ENCODE results near the gene RBM14. TPM values are rescaled to one million over a fixed set of nuclear protein-coding genes. Genes with fewer than 3 reads are reported as not detected.

Gene RBM14
- total and polyA plus RNA-seq, 2 of the 4 experiments (the other 2 are of a cell fraction) = 9.3 to 31.1 TPM

- H3K27ac ChIP-seq (ENCODE audit: insufficient read depth, low read length) = no peak overlapping the region
- no peaks in the 10 kb centered on the region for H3K9me1 ChIP-seq (ENCODE audit: insufficient read depth, low read length)
- TF ChIP-seq MXI1 (IDR thresholded peaks at IDR 0.05; ENCODE audit: borderline replicate concordance, low read depth, low read length) = no peak
- TF ChIP-seq, protein P1, sequence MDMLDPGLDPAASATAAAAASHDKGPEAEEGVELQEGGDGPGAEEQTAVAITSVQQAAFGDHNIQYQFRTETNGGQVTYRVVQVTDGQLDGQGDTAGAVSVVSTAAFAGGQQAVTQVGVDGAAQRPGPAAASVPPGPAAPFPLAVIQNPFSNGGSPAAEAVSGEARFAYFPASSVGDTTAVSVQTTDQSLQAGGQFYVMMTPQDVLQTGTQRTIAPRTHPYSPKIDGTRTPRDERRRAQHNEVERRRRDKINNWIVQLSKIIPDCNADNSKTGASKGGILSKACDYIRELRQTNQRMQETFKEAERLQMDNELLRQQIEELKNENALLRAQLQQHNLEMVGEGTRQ (IDR thresholded peaks at IDR 0.05; ENCODE audit: low read depth, low read length) = no peak
- TF ChIP-seq, protein P2, sequence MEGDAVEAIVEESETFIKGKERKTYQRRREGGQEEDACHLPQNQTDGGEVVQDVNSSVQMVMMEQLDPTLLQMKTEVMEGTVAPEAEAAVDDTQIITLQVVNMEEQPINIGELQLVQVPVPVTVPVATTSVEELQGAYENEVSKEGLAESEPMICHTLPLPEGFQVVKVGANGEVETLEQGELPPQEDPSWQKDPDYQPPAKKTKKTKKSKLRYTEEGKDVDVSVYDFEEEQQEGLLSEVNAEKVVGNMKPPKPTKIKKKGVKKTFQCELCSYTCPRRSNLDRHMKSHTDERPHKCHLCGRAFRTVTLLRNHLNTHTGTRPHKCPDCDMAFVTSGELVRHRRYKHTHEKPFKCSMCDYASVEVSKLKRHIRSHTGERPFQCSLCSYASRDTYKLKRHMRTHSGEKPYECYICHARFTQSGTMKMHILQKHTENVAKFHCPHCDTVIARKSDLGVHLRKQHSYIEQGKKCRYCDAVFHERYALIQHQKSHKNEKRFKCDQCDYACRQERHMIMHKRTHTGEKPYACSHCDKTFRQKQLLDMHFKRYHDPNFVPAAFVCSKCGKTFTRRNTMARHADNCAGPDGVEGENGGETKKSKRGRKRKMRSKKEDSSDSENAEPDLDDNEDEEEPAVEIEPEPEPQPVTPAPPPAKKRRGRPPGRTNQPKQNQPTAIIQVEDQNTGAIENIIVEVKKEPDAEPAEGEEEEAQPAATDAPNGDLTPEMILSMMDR (conservative IDR thresholded peaks at IDR 0.05; ENCODE audit: low read depth, low read length) = no peak
- no peak for TF ChIP-seq SMC3 (IDR thresholded peaks at IDR 0.05; ENCODE audit: low read depth, low read length)
- TF ChIP-seq RFX5 (IDR thresholded peaks at IDR 0.05; ENCODE audit: low read depth, low read length) = no peak
- TF ChIP-seq BHLHE40 (IDR thresholded peaks at IDR 0.05; ENCODE audit: low read depth, low read length) = no peak
- TF ChIP-seq RAD21 (IDR thresholded peaks at IDR 0.05; ENCODE audit: low read length) = no peak
- TF ChIP-seq, protein P3, sequence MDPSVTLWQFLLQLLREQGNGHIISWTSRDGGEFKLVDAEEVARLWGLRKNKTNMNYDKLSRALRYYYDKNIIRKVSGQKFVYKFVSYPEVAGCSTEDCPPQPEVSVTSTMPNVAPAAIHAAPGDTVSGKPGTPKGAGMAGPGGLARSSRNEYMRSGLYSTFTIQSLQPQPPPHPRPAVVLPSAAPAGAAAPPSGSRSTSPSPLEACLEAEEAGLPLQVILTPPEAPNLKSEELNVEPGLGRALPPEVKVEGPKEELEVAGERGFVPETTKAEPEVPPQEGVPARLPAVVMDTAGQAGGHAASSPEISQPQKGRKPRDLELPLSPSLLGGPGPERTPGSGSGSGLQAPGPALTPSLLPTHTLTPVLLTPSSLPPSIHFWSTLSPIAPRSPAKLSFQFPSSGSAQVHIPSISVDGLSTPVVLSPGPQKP (IDR thresholded peaks at IDR 0.05; ENCODE audit: borderline replicate concordance, low read depth, low read length) = no peak
- no peak for TF ChIP-seq NFE2L2 (IDR thresholded peaks at IDR 0.05; ENCODE audit: low read depth, low read length)
- TF ChIP-seq POLR2A (IDR thresholded peaks at IDR 0.05; ENCODE audit: low read depth, low read length) = no peak
- no peak for TF ChIP-seq MAZ (IDR thresholded peaks at IDR 0.05; ENCODE audit: borderline replicate concordance, low read depth, low read length)
- no peak for TF ChIP-seq MAFK (IDR thresholded peaks at IDR 0.05; ENCODE audit: low read depth, low read length)
- no peak for TF ChIP-seq CEBPB (IDR thresholded peaks at IDR 0.05; ENCODE audit: low read depth, low read length)
- no peak overlapping the region for H4K91ac ChIP-seq (ENCODE audit: insufficient read depth, low read depth, low read length)
- no peak for ATAC-seq (ENCODE audit: low read depth)
- H2BK5ac ChIP-seq (ENCODE audit: low read depth, low read length, poor library complexity, severe bottlenecking) = no peak overlapping the region
- H3K14ac ChIP-seq (replicated peaks; ENCODE audit: low read depth, low read length) = no peak overlapping the region
- no peak overlapping the region for H2BK20ac ChIP-seq (ENCODE audit: low read depth, low read length)
- ChIA-PET CTCF (interaction anchor here (1.8 kb wide), 1 partner anchor 97 kb away, joined by 5 read pairs; no protein-coding TSS in a partner anchor), POLR2A (ENCODE audit: unreplicated experiment) (no interaction called here)
- H2AK5ac ChIP-seq (ENCODE audit: low read depth, low read length) = no peak overlapping the region
- H3K18ac ChIP-seq (ENCODE audit: low read depth, low read length) = no peak overlapping the region
- no peak overlapping the region for H2AK9ac ChIP-seq (replicated peaks; ENCODE audit: low read depth, low read length, poor library complexity)
- no peaks in the 10 kb centered on the region for H4K20me1 ChIP-seq (ENCODE audit: insufficient read depth, low read length)
- BruUV-seq (replicated peaks) = no TSS peak
- no peak overlapping the region for H3K56ac ChIP-seq (ENCODE audit: extremely low read depth, insufficient read depth, low read length)
- no peak overlapping the region for H4K8ac ChIP-seq (ENCODE audit: low read depth in 2 of 2, low read length in 2 of 2)
- peaks cover 6% of the 10 kb centered on the region for H3K4me1 ChIP-seq (ENCODE audit: control insufficient read depth, insufficient read depth, low read length)
- H2BK120ac ChIP-seq (ENCODE audit: low read depth, low read length) = no peak overlapping the region
- no peak overlapping the region for H3K23ac ChIP-seq (ENCODE audit: low read depth, low read length)
- no peak for DNase-seq
- no peak overlapping the region for H3K4ac ChIP-seq (ENCODE audit: low read depth, low read length)
- H3K4me2 ChIP-seq (ENCODE audit: low read depth, low read length) = no peak overlapping the region
- no peak overlapping the region for H2BK15ac ChIP-seq (ENCODE audit: low read depth, low read length)
- no peak overlapping the region for H3K9ac ChIP-seq (ENCODE audit: low read depth, low read length)
- dilution Hi-C loops (cut with HindIII; ENCODE audit: low sequenced_read_pairs, unreplicated experiment) (no loop called here), in situ Hi-C loops (cut with MboI; ENCODE audit: low sequenced_read_pairs) (no loop called here), intact Hi-C loops (cut with micrococcal nuclease) (no loop called here)
- 0 out of 2 replicates have a peak, but pooled peaks cover 2% of the 10 kb centered on the region for H3K9me3 ChIP-seq (ENCODE audit: control insufficient read depth, insufficient read depth, low read length)
- no peaks in the 10 kb centered on the region for H3K36me3 ChIP-seq (ENCODE audit: control insufficient read depth, insufficient read depth, low read length)
- H3K27me3 ChIP-seq (ENCODE audit: control insufficient read depth, insufficient read depth, low read length) = 0 out of 2 replicates have a peak, but pooled peaks cover 1% of the 10 kb centered on the region
- no peak overlapping the region for H4K5ac ChIP-seq (ENCODE audit: low read depth, low read length)
- WGBS, 2 experiments (ENCODE audit: extremely low coverage in 2 of 2, insufficient read length in 1 of 2) = no CpG with 5 or more reads among the region's 3 CpGs
- H3K4me3 ChIP-seq (ENCODE audit: insufficient read depth, low read depth, low read length) = no peak overlapping the region
- no peaks in the 10 kb centered on the region for H3K79me1 ChIP-seq (ENCODE audit: low read depth in 1 of 2, low read length in 2 of 2)
- H2AFZ ChIP-seq (replicated peaks; ENCODE audit: low read length, poor library complexity) = no peak overlapping the region
Observed at GRCh38 chr11:66581261-66581660, 35.2 kb upstream of the RBM14 start.

Measured in IMR-90 (cell line).